Measurements from ENCODE around the gene CLMP.

DNA sequence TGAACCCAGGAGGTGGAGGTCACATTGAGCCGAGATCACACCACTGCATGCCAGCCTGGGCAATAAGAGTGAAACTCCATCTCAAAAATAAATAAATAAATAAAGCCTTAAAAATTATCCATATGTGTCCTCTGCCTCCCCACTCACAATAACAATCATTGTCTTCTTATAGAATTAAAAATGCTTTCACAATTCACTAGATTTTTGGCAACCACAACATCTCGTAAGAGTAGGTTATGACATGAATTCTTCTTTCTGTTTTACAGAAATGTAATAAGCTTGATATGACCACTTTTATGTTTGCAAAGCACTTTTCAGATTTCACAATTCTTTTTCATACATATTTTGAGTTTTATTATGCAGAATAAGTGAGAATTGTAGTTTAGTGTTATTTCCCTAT lies 78.6 kb downstream of the CLMP start:
- TF ChIP-seq, protein P1, sequence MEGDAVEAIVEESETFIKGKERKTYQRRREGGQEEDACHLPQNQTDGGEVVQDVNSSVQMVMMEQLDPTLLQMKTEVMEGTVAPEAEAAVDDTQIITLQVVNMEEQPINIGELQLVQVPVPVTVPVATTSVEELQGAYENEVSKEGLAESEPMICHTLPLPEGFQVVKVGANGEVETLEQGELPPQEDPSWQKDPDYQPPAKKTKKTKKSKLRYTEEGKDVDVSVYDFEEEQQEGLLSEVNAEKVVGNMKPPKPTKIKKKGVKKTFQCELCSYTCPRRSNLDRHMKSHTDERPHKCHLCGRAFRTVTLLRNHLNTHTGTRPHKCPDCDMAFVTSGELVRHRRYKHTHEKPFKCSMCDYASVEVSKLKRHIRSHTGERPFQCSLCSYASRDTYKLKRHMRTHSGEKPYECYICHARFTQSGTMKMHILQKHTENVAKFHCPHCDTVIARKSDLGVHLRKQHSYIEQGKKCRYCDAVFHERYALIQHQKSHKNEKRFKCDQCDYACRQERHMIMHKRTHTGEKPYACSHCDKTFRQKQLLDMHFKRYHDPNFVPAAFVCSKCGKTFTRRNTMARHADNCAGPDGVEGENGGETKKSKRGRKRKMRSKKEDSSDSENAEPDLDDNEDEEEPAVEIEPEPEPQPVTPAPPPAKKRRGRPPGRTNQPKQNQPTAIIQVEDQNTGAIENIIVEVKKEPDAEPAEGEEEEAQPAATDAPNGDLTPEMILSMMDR (IDR thresholded peaks at IDR 0.05; ENCODE audit: low read length): no peak
- TF ChIP-seq EZH2 (IDR thresholded peaks at IDR 0.05; ENCODE audit: borderline replicate concordance, low read length): no peak
